Left ventricle myocardium inferior (tissue), 1 donor: ENCODE data around the gene RBMS3. TPM values are rescaled to one million over a fixed set of nuclear protein-coding genes. Genes with fewer than 3 reads are reported as not detected.

Experiments
- DNase-seq: peaks from one replicate; pipeline ENCODE4 v3.0.0-alpha.2; 2020
- H3K27ac ChIP-seq: fragments of 200-600 bp; replicated peaks from 2 replicates; pipeline ENCODE4 v1.8.0; 2021
- H3K27me3 ChIP-seq: fragments of 200-600 bp; 2 replicates; pipeline ENCODE4 v1.8.0; 2021; ENCODE audit warnings: low read depth
- H3K36me3 ChIP-seq: fragments of 200-600 bp; 2 replicates; pipeline ENCODE4 v1.8.0; 2021
- H3K4me1 ChIP-seq: fragments of 200-600 bp; 2 replicates; pipeline ENCODE4 v1.8.0; 2021
- H3K4me3 ChIP-seq: fragments of 200-600 bp; 2 replicates; pipeline ENCODE4 v1.8.0; 2021; ENCODE audit warnings: mild to moderate bottlenecking, moderate library complexity
- H3K9me3 ChIP-seq: fragments of 200-600 bp; replicated peaks from 2 replicates; pipeline ENCODE4 v1.8.0; 2021
- intact Hi-C: fragments of 100-400 bp; cut with micrococcal nuclease; formaldehyde crosslinking; loops from one replicate; pipeline ENCODE4 v1.11.0; 2022
- total RNA-seq: library from RNA; stranded (reverse); fragmentation: NEBNext Ultra II Directional; extraction: Animal tissue kit (Norgen Biotek cat#: 25700); gene quantifications from one replicate; pipeline ENCODE4 v1.2.1, GENCODE V29; 2021
- TF ChIP-seq, protein P1 (sequence below): fragments of 200-600 bp; IDR thresholded peaks from 2 replicates; pipeline ENCODE4 v1.8.0; 2021; ENCODE audit warnings: antibody characterized with exemption, mild to moderate bottlenecking, borderline replicate concordance
- donor health status: DM: no; HTN: yes; CAD: no; lungs with severe emphysema.

RBMS3 gene
- total RNA-seq, 1 donor from 2014 or later: 25.3 TPM

DNA sequence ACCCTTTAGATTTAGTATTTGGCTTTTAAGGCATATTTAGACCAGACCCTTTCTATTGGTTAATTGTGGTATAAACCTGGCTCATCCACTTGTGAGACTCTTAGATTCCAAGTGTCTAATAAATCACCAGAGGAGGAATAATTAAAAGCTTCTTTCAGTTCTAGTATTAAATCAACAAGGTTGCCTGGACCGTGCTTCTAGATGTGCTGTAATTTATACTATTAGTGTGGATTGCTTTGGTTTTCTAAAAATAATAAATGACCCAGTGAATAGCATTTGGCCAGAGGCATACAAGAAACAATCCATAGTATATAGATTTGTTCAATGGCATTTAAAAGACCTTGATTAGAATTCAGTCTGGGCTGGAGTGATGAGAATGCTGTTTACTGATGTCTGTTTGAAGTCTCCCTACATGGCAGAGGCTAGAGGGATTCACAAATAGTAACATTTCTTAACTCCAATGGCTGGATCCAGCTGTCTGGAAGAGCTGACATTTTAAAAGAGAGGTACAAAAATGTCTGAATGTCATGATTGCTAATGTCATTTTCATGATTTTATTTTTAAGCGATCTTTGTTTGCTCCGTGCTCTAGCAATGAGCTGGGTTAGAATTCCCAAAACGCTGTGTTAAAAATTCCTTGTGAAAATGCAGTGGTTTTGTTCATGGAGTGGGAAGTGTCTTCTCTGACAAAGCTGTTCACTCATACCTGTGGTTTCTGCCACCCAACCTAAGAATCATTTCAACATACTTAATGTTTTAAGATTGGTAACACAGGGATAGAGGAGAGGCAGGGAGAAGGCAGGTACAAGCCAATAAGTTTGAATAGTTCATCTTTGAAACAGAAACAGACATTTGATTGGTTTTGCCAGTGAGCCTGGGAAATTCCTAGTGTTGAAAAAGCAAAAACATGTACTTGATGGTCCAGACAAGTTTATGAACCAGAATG is 89.9 kb downstream of the RBMS3 start:
- intact Hi-C loops: no loop called here
- Histone ChIP-seq H3K36me3 (peaks cover 4% of the 10 kb centered on the region), H3K4me1 (peaks cover 37% of the 10 kb centered on the region), H3K27ac (no peak overlapping the region), H3K4me3 (no peak overlapping the region), H3K9me3 (no peaks in the 10 kb centered on the region), H3K27me3 (no peaks in the 10 kb centered on the region)
- no peak for DNase-seq
- TF ChIP-seq, protein P1, sequence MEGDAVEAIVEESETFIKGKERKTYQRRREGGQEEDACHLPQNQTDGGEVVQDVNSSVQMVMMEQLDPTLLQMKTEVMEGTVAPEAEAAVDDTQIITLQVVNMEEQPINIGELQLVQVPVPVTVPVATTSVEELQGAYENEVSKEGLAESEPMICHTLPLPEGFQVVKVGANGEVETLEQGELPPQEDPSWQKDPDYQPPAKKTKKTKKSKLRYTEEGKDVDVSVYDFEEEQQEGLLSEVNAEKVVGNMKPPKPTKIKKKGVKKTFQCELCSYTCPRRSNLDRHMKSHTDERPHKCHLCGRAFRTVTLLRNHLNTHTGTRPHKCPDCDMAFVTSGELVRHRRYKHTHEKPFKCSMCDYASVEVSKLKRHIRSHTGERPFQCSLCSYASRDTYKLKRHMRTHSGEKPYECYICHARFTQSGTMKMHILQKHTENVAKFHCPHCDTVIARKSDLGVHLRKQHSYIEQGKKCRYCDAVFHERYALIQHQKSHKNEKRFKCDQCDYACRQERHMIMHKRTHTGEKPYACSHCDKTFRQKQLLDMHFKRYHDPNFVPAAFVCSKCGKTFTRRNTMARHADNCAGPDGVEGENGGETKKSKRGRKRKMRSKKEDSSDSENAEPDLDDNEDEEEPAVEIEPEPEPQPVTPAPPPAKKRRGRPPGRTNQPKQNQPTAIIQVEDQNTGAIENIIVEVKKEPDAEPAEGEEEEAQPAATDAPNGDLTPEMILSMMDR: no peak

DNA sequence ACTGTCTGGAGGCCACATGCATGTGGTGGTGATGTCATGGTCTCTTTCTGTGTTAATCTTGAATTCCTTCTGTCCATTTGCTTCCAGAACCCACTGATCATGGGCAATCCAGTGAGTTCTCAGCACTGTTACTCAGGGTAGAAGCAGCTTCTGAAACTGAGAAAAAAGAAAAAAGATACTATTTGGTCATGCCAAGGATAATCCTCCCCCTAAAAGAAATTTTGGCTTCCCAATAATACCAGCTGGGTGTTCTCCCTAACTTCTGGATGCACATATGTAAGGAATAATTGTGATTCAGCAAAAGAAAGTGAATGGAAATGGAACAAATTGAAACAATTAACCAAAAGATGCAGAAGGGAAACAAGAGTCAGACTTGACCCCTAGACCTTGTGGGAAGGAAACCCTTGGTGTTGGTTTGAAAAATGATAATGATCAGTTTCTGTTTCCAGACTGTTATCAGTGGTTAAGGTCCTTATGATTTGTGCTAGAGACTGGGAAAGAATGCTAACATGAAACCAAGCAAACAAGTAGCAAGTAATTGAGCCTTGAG is 92.3 kb downstream of the RBMS3 start:
- Histone ChIP-seq H3K36me3 (peaks cover 4% of the 10 kb centered on the region), H3K4me3 (no peak overlapping the region), H3K4me1 (peaks cover 36% of the 10 kb centered on the region), H3K27ac (no peak overlapping the region), H3K27me3 (no peaks in the 10 kb centered on the region), H3K9me3 (no peaks in the 10 kb centered on the region)
- intact Hi-C loops: no loop called here
- no peak for DNase-seq
- TF ChIP-seq, protein P1: no peak

DNA sequence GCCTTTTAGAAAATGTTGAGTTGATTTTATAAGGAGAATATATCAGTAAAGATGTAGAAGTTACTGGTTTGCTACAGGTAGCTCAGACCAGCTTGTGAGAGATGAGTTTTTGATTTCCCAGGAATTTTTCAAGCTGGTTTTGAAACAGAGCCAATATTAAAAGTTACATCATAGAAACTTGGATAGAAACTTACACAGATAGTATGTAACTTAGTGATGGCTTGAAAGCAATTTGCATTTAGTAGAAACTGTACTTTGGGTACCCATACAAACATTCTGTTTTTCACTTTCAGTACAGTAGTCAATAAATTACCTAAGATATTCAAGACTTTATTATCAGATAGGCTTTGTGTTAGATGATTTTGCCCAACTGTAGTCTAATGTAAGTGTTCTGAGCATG is 93.4 kb downstream of the RBMS3 start:
- Histone ChIP-seq H3K27ac (no peak overlapping the region), H3K36me3 (peaks cover 4% of the 10 kb centered on the region), H3K9me3 (no peaks in the 10 kb centered on the region), H3K27me3 (no peaks in the 10 kb centered on the region), H3K4me1 (peaks cover 36% of the 10 kb centered on the region), H3K4me3 (no peak overlapping the region)
- DNase-seq: no peak
- TF ChIP-seq, protein P1: no peak
- intact Hi-C loops: no loop called here

DNA sequence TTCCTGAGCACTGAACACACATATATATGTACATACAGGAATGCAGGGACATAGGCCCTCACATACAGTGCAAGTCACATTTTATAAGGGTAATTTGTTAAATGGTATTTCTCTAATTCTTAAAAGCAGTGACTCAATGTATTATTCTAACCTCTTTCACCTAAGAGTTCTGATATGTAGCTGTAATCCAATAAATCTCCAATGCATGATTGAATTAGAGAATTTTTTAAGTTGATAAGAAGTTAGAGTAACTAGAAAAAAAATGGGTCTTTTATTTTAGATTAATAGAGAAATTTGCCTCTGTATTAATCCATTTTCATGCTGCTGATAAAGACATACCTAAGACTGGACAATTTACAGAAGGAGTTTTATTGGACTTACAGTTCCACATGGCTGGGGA is 98.2 kb downstream of the RBMS3 start:
- DNase-seq: no peak
- no peak overlapping the region for H3K27ac ChIP-seq
- TF ChIP-seq, protein P1: no peak
- H3K4me3 ChIP-seq: no peak overlapping the region
- H3K36me3 ChIP-seq: peaks cover 4% of the 10 kb centered on the region
- intact Hi-C loops: no loop called here
- peaks cover 9% of the 10 kb centered on the region for H3K9me3 ChIP-seq
- H3K4me1 ChIP-seq: peaks cover 31% of the 10 kb centered on the region
- no peaks in the 10 kb centered on the region for H3K27me3 ChIP-seq

DNA sequence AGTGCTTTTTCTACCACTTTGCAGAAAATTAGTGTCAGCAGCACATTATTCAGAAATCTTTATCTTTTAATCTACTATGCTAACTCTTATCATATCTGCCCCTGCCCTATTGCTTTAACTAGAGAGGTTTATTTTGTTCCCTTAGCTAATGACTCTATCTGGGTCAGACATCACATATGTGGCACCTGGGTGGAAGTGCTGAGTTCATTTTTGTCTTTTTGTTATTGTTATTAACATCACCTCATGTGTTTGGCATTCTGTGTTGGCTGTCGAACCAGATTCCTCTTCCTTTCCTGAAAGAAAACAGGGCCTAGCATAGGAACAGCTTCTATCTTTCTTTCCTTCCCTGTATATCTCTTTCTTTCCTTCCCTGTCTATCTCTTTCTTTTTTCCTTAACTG is 100.7 kb downstream of the RBMS3 start:
- Histone ChIP-seq H3K9me3 (peaks cover 9% of the 10 kb centered on the region), H3K4me3 (no peak overlapping the region), H3K36me3 (no peaks in the 10 kb centered on the region), H3K4me1 (peaks cover 45% of the 10 kb centered on the region), H3K27me3 (no peaks in the 10 kb centered on the region), H3K27ac (peak overlapping the region; percentile 32)
- DNase-seq: no peak
- TF ChIP-seq, protein P1: no peak
- intact Hi-C loops: no loop called here
